ENCODE data around the gene VAPB.
"Not testable (repeated sequence)": the region's sequence is repeated elsewhere in the genome, so short reads cannot be mapped to it uniquely, and the experiment has no call there.

VAPB gene

GRCh38 chr20:58388882-58389323, at the start of gene VAPB:
VAPB (plus strand) TSS chr20:58389229; CDS start chr20:58389460, 231 bp downstream.
- ATAC-seq (peak; percentile 100), DNase-seq (peak; percentile 97)
- H3K27me3 Mint-ChIP-seq, result peaks cover 10% of the 10 kb centered on the region
- peak within 1 kb of the TSS; percentile 93 to 96 for H3K4me3 Mint-ChIP-seq
- peak within 1 kb of the TSS; percentile 96 to 98 for H3K27ac Mint-ChIP-seq
- peaks cover 41% of the 10 kb centered on the region for H3K4me1 Mint-ChIP-seq
- H3K9me3 Mint-ChIP-seq, result peaks cover 0 to 8% of the 10 kb centered on the region in 2 donors

- no peak overlapping the region for H3K4me3 Mint-ChIP-seq
- no peaks in the 10 kb centered on the region for H3K27me3 Mint-ChIP-seq
- peaks cover 11 to 12% of the 10 kb centered on the region in 2 donors for H3K9me3 Mint-ChIP-seq
- DNase-seq, result no peak
- H3K27ac Mint-ChIP-seq, result peak overlapping the region in 1 of 2 donors; percentile 20
- ATAC-seq, result no peak
- H3K4me1 Mint-ChIP-seq, result peaks cover 21% of the 10 kb centered on the region
Measured at GRCh38 chr20:58339741-58340140, 49.3 kb upstream of the VAPB start.

GRCh38 chr20:58340151-58340550, 48.9 kb upstream of the VAPB start:
- no peak overlapping the region for H3K4me3 Mint-ChIP-seq
- peaks cover 11 to 12% of the 10 kb centered on the region in 2 donors for H3K9me3 Mint-ChIP-seq
- no peaks in the 10 kb centered on the region for H3K27me3 Mint-ChIP-seq
- ATAC-seq, result no peak
- no peak for DNase-seq
- peak overlapping the region in 1 of 2 donors; percentile 4 for H3K27ac Mint-ChIP-seq
- H3K4me1 Mint-ChIP-seq, result peaks cover 21% of the 10 kb centered on the region

GRCh38 chr20:58340853-58341252, 48.2 kb upstream of the VAPB start:
- Mint-ChIP-seq H3K4me1 (peaks cover 21% of the 10 kb centered on the region), H3K9me3 (peaks cover 11 to 12% of the 10 kb centered on the region in 2 donors), H3K4me3 (no peak overlapping the region), H3K27ac (peak overlapping the region; percentile 72 to 75), H3K27me3 (no peaks in the 10 kb centered on the region)
- DNase-seq (no peak), ATAC-seq (no peak)

- Mint-ChIP-seq H3K27me3 (no peaks in the 10 kb centered on the region), H3K4me3 (no peak overlapping the region), H3K27ac (peak overlapping the region in 1 of 2 donors; percentile 84), H3K9me3 (peaks cover 11 to 12% of the 10 kb centered on the region in 2 donors), H3K4me1 (peaks cover 21% of the 10 kb centered on the region)
- DNase-seq (no peak), ATAC-seq (no peak)
Measured at GRCh38 chr20:58342104-58342945, 46.7 kb upstream of the VAPB start.

- H3K4me3 Mint-ChIP-seq, result no peak overlapping the region
- H3K27ac Mint-ChIP-seq, result peak overlapping the region in 1 of 2 donors; percentile 38
- no peak for DNase-seq
Measured at GRCh38 chr20:58344741-58345140, 44.3 kb upstream of the VAPB start.

GRCh38 chr20:58349570-58349969, 39.5 kb upstream of the VAPB start:
- no peaks in the 10 kb centered on the region for H3K9me3 Mint-ChIP-seq
- H3K27me3 Mint-ChIP-seq, result no peaks in the 10 kb centered on the region
- H3K4me1 Mint-ChIP-seq, result no peaks in the 10 kb centered on the region
- DNase-seq (no peak), ATAC-seq (peak; percentile 53)
- H3K27ac Mint-ChIP-seq, result no peak overlapping the region
- no peak overlapping the region for H3K4me3 Mint-ChIP-seq

More at GRCh38 chr20:58344741-58345140, 44.3 kb upstream of the VAPB start:
- no peak for ATAC-seq
- Mint-ChIP-seq H3K9me3 (peaks cover 11 to 12% of the 10 kb centered on the region in 2 donors), H3K4me1 (peaks cover 16% of the 10 kb centered on the region), H3K27me3 (no peaks in the 10 kb centered on the region)

- no peaks in the 10 kb centered on the region for H3K27me3 Mint-ChIP-seq
- ATAC-seq (no peak), DNase-seq (no peak)
- H3K9me3 Mint-ChIP-seq, result no peaks in the 10 kb centered on the region
- H3K27ac Mint-ChIP-seq, result no peak overlapping the region
- H3K4me1 Mint-ChIP-seq, result no peaks in the 10 kb centered on the region
- no peak overlapping the region for H3K4me3 Mint-ChIP-seq
Measured at GRCh38 chr20:58352468-58352867, 36.6 kb upstream of the VAPB start.

- Mint-ChIP-seq H3K4me3 (no peak overlapping the region), H3K27me3 (no peaks in the 10 kb centered on the region), H3K4me1 (no peaks in the 10 kb centered on the region), H3K9me3 (no peaks in the 10 kb centered on the region), H3K27ac (peak overlapping the region in 1 of 2 donors; percentile 48)
- DNase-seq, result no peak
- ATAC-seq, result no peak
Measured at GRCh38 chr20:58359441-58359840, 29.6 kb upstream of the VAPB start.

GRCh38 chr20:58360936-58361335, 28.1 kb upstream of the VAPB start:
- Mint-ChIP-seq H3K4me1 (peaks cover 3% of the 10 kb centered on the region), H3K4me3 (no peak overlapping the region), H3K9me3 (no peaks in the 10 kb centered on the region), H3K27ac (no peak overlapping the region), H3K27me3 (no peaks in the 10 kb centered on the region)
- ATAC-seq, result no peak
- DNase-seq, result no peak

GRCh38 chr20:58361481-58362205, 27.4 kb upstream of the VAPB start:
- Mint-ChIP-seq H3K4me1 (peaks cover 7% of the 10 kb centered on the region), H3K27me3 (no peaks in the 10 kb centered on the region), H3K27ac (no peak overlapping the region), H3K4me3 (no peak overlapping the region), H3K9me3 (no peaks in the 10 kb centered on the region)
- DNase-seq (no peak), ATAC-seq (no peak)

- Mint-ChIP-seq H3K4me3 (no peak overlapping the region), H3K27ac (no peak overlapping the region), H3K4me1 (peaks cover 7% of the 10 kb centered on the region), H3K9me3 (no peaks in the 10 kb centered on the region), H3K27me3 (no peaks in the 10 kb centered on the region)
- no peak for ATAC-seq
- DNase-seq, result no peak
Measured at GRCh38 chr20:58362206-58362516, 26.9 kb upstream of the VAPB start.

- Mint-ChIP-seq H3K27ac (no peak overlapping the region), H3K27me3 (no peaks in the 10 kb centered on the region), H3K4me1 (peaks cover 7% of the 10 kb centered on the region), H3K9me3 (no peaks in the 10 kb centered on the region), H3K4me3 (no peak overlapping the region)
- DNase-seq (no peak), ATAC-seq (no peak)
Measured at GRCh38 chr20:58362970-58363369, 26.1 kb upstream of the VAPB start.

- peaks cover 7% of the 10 kb centered on the region for H3K4me1 Mint-ChIP-seq
- H3K27ac Mint-ChIP-seq, result no peak overlapping the region
- no peak overlapping the region for H3K4me3 Mint-ChIP-seq
- DNase-seq (no peak), ATAC-seq (no peak)
- no peaks in the 10 kb centered on the region for H3K27me3 Mint-ChIP-seq
- no peaks in the 10 kb centered on the region for H3K9me3 Mint-ChIP-seq
Measured at GRCh38 chr20:58366866-58367265, 22.2 kb upstream of the VAPB start.

GRCh38 chr20:58372806-58373205, 16.2 kb upstream of the VAPB start:
- H3K27me3 Mint-ChIP-seq, result peaks cover 18% of the 10 kb centered on the region
- no peaks in the 10 kb centered on the region for H3K4me1 Mint-ChIP-seq
- no peaks in the 10 kb centered on the region for H3K9me3 Mint-ChIP-seq
- no peak for ATAC-seq
- H3K4me3 Mint-ChIP-seq, result no peak overlapping the region
- peak overlapping the region in 1 of 2 donors; percentile 27 for H3K27ac Mint-ChIP-seq
- DNase-seq, result no peak

GRCh38 chr20:58373296-58373695, 15.7 kb upstream of the VAPB start:
- not testable (repeated sequence) for H3K4me1 Mint-ChIP-seq, H3K9me3 Mint-ChIP-seq, H3K4me3 Mint-ChIP-seq, DNase-seq, ATAC-seq
- H3K27ac Mint-ChIP-seq, result peak overlapping the region in 1 of 2 donors; percentile 27
- H3K27me3 Mint-ChIP-seq, result peaks cover 23% of the 10 kb centered on the region
